Right lobe of liver (tissue), 4 donors: Measurements from ENCODE around the gene PET100.

Source experiments
- POLR2A ChIP-seq: fragments of 450-650 bp; IDR thresholded peaks from one replicate; pipeline ENCODE4 v1.6.1; 2017; ENCODE audit warnings: antibody characterized with exemption, mild to moderate bottlenecking
- TF ChIP-seq, protein P1 (sequence below), 4 donors: fragments of 200-600 bp in 3 of 4; fragments of 450-650 bp in 1 of 4; IDR thresholded peaks; one replicate each; pipeline versions ENCODE4 v1.5.1 to v1.8.0; 2016 to 2022; ENCODE audit warnings: antibody characterized with exemption in 4 of 4, mild to moderate bottlenecking in 2 of 4
- donor health status: DM: no; HTN: no; CAD: no.
- donor health status: DM: no; HTN: no; CAD: no.
- donor health status: DM: no; HTN: yes; CAD: no.

DNA sequence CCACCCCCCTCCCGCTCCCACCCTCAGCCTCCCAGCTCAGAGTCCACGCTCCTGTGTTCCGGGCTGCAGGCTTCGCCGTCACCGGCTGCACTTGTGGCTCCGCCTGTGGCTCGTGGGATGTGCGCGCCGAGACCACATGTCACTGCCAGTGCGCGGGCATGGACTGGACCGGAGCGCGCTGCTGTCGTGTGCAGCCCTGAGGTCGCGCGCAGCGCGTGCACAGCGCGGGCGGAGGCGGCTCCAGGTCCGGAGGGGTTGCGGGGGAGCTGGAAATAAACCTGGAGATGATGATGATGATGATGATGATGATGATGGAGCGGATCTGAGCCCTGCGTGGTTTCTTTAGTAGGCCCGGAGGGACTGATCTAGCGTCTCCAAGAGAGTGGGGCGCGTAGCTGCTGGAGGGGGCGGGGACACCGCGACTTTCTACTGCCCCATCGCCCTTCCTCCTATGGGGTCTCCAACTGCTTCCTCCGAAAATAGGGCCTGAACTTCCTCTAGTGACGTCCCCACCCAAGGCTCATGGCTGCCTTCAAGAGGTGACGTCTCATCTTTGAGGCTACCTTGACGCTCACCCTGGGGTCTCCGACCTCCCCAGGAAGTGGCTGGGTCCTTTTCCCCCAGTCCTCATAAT is 40.7 kb downstream of the PET100 start:
- TF ChIP-seq, protein P1, sequence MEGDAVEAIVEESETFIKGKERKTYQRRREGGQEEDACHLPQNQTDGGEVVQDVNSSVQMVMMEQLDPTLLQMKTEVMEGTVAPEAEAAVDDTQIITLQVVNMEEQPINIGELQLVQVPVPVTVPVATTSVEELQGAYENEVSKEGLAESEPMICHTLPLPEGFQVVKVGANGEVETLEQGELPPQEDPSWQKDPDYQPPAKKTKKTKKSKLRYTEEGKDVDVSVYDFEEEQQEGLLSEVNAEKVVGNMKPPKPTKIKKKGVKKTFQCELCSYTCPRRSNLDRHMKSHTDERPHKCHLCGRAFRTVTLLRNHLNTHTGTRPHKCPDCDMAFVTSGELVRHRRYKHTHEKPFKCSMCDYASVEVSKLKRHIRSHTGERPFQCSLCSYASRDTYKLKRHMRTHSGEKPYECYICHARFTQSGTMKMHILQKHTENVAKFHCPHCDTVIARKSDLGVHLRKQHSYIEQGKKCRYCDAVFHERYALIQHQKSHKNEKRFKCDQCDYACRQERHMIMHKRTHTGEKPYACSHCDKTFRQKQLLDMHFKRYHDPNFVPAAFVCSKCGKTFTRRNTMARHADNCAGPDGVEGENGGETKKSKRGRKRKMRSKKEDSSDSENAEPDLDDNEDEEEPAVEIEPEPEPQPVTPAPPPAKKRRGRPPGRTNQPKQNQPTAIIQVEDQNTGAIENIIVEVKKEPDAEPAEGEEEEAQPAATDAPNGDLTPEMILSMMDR (IDR thresholded peaks at IDR 0.05), result no peak
- TF ChIP-seq POLR2A, result no peak
